H9 (cell line): ENCODE measurements around the gene CCAR1. TPM values are rescaled to one million over a fixed set of nuclear protein-coding genes. Genes with fewer than 3 reads are reported as not detected.

Experiments used
- DNase-seq: peaks from one replicate; pipeline ENCODE4 v3.0.0-alpha.2; 2017
- H2AFZ ChIP-seq: one replicate; pipeline ENCODE4 v1.6.1; 2013; ENCODE audit warnings: mild to moderate bottlenecking, low read length, control low read depth, moderate library complexity
- H2AK5ac ChIP-seq: 2 replicates; pipeline ENCODE4 v1.6.1; 2013; ENCODE audit warnings: low read length, control low read depth, mixed read lengths; ENCODE audit not compliant: insufficient read length
- H2BK120ac ChIP-seq: one replicate; pipeline ENCODE4 v1.6.1; 2013; ENCODE audit warnings: low read depth, mild to moderate bottlenecking, low read length, control low read depth, inconsistent platforms; ENCODE audit not compliant: poor library complexity, severe bottlenecking
- H2BK12ac ChIP-seq: 2 replicates; pipeline ENCODE4 v1.6.1; 2013; ENCODE audit warnings: low read length, control low read depth, mixed read lengths, low read depth; ENCODE audit not compliant: insufficient read length
- H2BK15ac ChIP-seq: 2 replicates; pipeline ENCODE4 v1.6.1; 2013; ENCODE audit warnings: low read depth, low read length, control low read depth
- H2BK20ac ChIP-seq: one replicate; pipeline ENCODE4 v1.6.1; 2013; ENCODE audit warnings: low read depth, mild to moderate bottlenecking, low read length, control low read depth, inconsistent platforms; ENCODE audit not compliant: poor library complexity, severe bottlenecking
- H2BK5ac ChIP-seq: 2 replicates; pipeline ENCODE4 v1.6.1; 2013; ENCODE audit warnings: low read length, control low read depth, mixed read lengths; ENCODE audit not compliant: insufficient read length
- H3K14ac ChIP-seq: 2 replicates; pipeline ENCODE4 v1.6.1; 2013; ENCODE audit warnings: low read length, control low read depth; ENCODE audit not compliant: insufficient read depth
- H3K18ac ChIP-seq: 2 replicates; pipeline ENCODE4 v1.6.1; 2013; ENCODE audit warnings: low read depth, mild to moderate bottlenecking, mixed read lengths, low read length, control low read depth; ENCODE audit not compliant: insufficient read length
- H3K23ac ChIP-seq: 2 replicates; pipeline ENCODE4 v1.6.1; 2013; ENCODE audit warnings: low read length, control low read depth, mixed read lengths, low read depth; ENCODE audit not compliant: insufficient read length
- H3K23me2 ChIP-seq: 2 replicates; pipeline ENCODE4 v1.6.1; 2013; ENCODE audit warnings: low read depth, mild to moderate bottlenecking, mixed read lengths, low read length, control low read depth; ENCODE audit not compliant: insufficient read length, poor library complexity, severe bottlenecking
- H3K27ac ChIP-seq: 2 replicates; pipeline ENCODE4 v1.5.1; 2013; ENCODE audit warnings: low read length, control low read depth, mixed read lengths, low read depth; ENCODE audit not compliant: insufficient read length
- H3K27me3 ChIP-seq: 2 replicates; pipeline ENCODE4 v1.6.1; 2013; ENCODE audit warnings: low read length, control low read depth, inconsistent platforms; ENCODE audit not compliant: insufficient read depth
- H3K4ac ChIP-seq: 2 replicates; pipeline ENCODE4 v1.6.1; 2013; ENCODE audit warnings: low read depth, mild to moderate bottlenecking, control low read depth, inconsistent platforms, low read length, moderate library complexity
- H3K4me1 ChIP-seq: 2 replicates; pipeline ENCODE4 v1.6.1; 2013; ENCODE audit warnings: low read length, control low read depth, inconsistent platforms; ENCODE audit not compliant: insufficient read depth
- H3K4me2 ChIP-seq: 2 replicates; pipeline ENCODE4 v1.6.1; 2013; ENCODE audit warnings: low read length, control low read depth, mixed read lengths; ENCODE audit not compliant: insufficient read length, insufficient read depth
- H3K56ac ChIP-seq: 2 replicates; pipeline ENCODE4 v1.6.1; 2013; ENCODE audit warnings: low read depth, mild to moderate bottlenecking, mixed read lengths, low read length, control low read depth; ENCODE audit not compliant: insufficient read length
- H3K79me1 ChIP-seq: 2 replicates; pipeline ENCODE4 v1.6.1; 2013; ENCODE audit warnings: low read depth, mild to moderate bottlenecking, moderate library complexity, low read length, control low read depth, inconsistent platforms; ENCODE audit not compliant: insufficient read depth, poor library complexity, severe bottlenecking
- H3K79me2 ChIP-seq: 2 replicates; pipeline ENCODE4 v1.6.1; 2013; ENCODE audit warnings: low read length, control low read depth, inconsistent platforms; ENCODE audit not compliant: insufficient read depth
- H3K9ac ChIP-seq: 2 replicates; pipeline ENCODE4 v1.6.1; 2013; ENCODE audit warnings: low read length, control low read depth, mixed read lengths; ENCODE audit not compliant: insufficient read length; ENCODE audit errors: extremely low read depth
- H3K9me3 ChIP-seq: one replicate; pipeline ENCODE4 v1.6.1; 2013; ENCODE audit warnings: low read depth, low read length, inconsistent platforms; ENCODE audit not compliant: control insufficient read depth
- H3T11ph ChIP-seq: one replicate; pipeline ENCODE4 v1.6.1; 2013; ENCODE audit warnings: mild to moderate bottlenecking, low read length, control low read depth, inconsistent platforms
- H4K20me1 ChIP-seq: one replicate; pipeline ENCODE4 v1.6.1; 2013; ENCODE audit not compliant: control insufficient read depth, insufficient read length, insufficient read depth
- H4K5ac ChIP-seq: 2 replicates; pipeline ENCODE4 v1.6.1; 2013; ENCODE audit warnings: low read depth, mild to moderate bottlenecking, mixed read lengths, low read length, control low read depth; ENCODE audit not compliant: insufficient read length
- H4K8ac ChIP-seq: replicated peaks from 2 replicates; pipeline ENCODE4 v1.6.1; 2013; ENCODE audit warnings: low read length, control low read depth, mixed read lengths, low read depth; ENCODE audit not compliant: insufficient read length
- H4K91ac ChIP-seq: 2 replicates; pipeline ENCODE4 v1.6.1; 2013; ENCODE audit warnings: low read depth, mild to moderate bottlenecking, moderate library complexity, mixed read lengths, low read length, control low read depth; ENCODE audit not compliant: insufficient read length
- H3K27ac Mint-ChIP-seq, 3 experiments: 2 replicates in 2 of 3; 3 replicates in 1 of 3; pipeline ENCODE4 v1.8.0; 2020 to 2021; ENCODE audit warnings: mixed read lengths in 3 of 3, mild to moderate bottlenecking in 1 of 3, moderate library complexity in 1 of 3
- H3K27me3 Mint-ChIP-seq: 2 replicates; pipeline ENCODE4 v1.8.0; 2021; ENCODE audit warnings: low read depth, mild to moderate bottlenecking, moderate library complexity, mixed read lengths
- H3K36me3 Mint-ChIP-seq, 3 experiments: 2 replicates in 2 of 3; 3 replicates in 1 of 3; pipeline ENCODE4 v1.8.0; 2020 to 2021; ENCODE audit warnings: low read depth in 3 of 3, mixed read lengths in 3 of 3; ENCODE audit not compliant: insufficient read depth in 1 of 3
- H3K4me1 Mint-ChIP-seq, 2 experiments: 2 replicates each; pipeline ENCODE4 v1.8.0; 2020; ENCODE audit warnings: mixed read lengths in 2 of 2
- H3K4me3 Mint-ChIP-seq, 2 experiments: 2 replicates in 1 of 2; 3 replicates in 1 of 2; pipeline ENCODE4 v1.8.0; 2020 to 2021; ENCODE audit warnings: mild to moderate bottlenecking in 2 of 2, mixed read lengths in 2 of 2, moderate library complexity in 1 of 2
- H3K9me3 Mint-ChIP-seq, 2 experiments: 2 replicates in 1 of 2; 3 replicates in 1 of 2; pipeline ENCODE4 v1.8.0; 2020; ENCODE audit warnings: mild to moderate bottlenecking in 2 of 2, mixed read lengths in 2 of 2, moderate library complexity in 1 of 2
- whole genome bisulfite sequencing: extraction: QIAGEN DNeasy Blood & Tissue Kit; methylation state at CpG from one replicate; pipeline ENCODE4 v1.1.7; 2013; ENCODE audit warnings: missing lambda C conversion rate, low lambda C conversion rate, mixed read lengths; ENCODE audit not compliant: insufficient read length; ENCODE audit errors: extremely low coverage; 5-methylcytosine and 5-hydroxymethylcytosine counted together
- total RNA-seq: library from RNA; stranded (reverse); gene quantifications from 2 replicates; pipeline ENCODE4 v1.2.1, GENCODE V29; 2021
- TF ChIP-seq, protein P1 (sequence below): fragments of 200-600 bp; sonication (generic); conservative IDR thresholded peaks from 3 replicates; pipeline ENCODE4 v1.8.0; 2021; ENCODE audit warnings: antibody characterized with exemption, mild to moderate bottlenecking

The CCAR1 gene
- total RNA-seq, 1 experiment from 2014 or later = 118 TPM

GRCh38 chr10:68795886-68796532 lies 75.0 kb downstream of the CCAR1 start:
- Mint-ChIP-seq H3K4me3 (no peak overlapping the region), H3K36me3 (peaks cover 14 to 49% (median 20%) of the 10 kb centered on the region in 3 experiments; a peak in 6 of 7 replicates), H3K27ac (no peak overlapping the region), H3K27me3 (no peaks in the 10 kb centered on the region), H3K4me1 (no peaks in the 10 kb centered on the region), H3K9me3 (no peaks in the 10 kb centered on the region)
- no peak overlapping the region for H2AK5ac ChIP-seq
- no peak overlapping the region for H3K14ac ChIP-seq
- no peak overlapping the region for H2BK15ac ChIP-seq
- H3K23me2 ChIP-seq = no peaks in the 10 kb centered on the region
- H4K5ac ChIP-seq = no peak overlapping the region
- H2AFZ ChIP-seq = no peak overlapping the region
- H3K18ac ChIP-seq = no peak overlapping the region
- no peaks in the 10 kb centered on the region for H4K20me1 ChIP-seq
- H3K27ac ChIP-seq = no peak overlapping the region
- DNase-seq = no peak
- no peak overlapping the region for H3K4me2 ChIP-seq
- no peak overlapping the region for H4K8ac ChIP-seq
- H3K56ac ChIP-seq = no peak overlapping the region
- H4K91ac ChIP-seq = no peak overlapping the region
- no peaks in the 10 kb centered on the region for H3K79me1 ChIP-seq
- no peak overlapping the region for H3K4ac ChIP-seq
- H2BK5ac ChIP-seq = no peak overlapping the region
- no peak overlapping the region for H3K23ac ChIP-seq
- no peak overlapping the region for H2BK12ac ChIP-seq
- WGBS = no CpG with 5 or more reads among the region's 4 CpGs
- TF ChIP-seq, protein P1, sequence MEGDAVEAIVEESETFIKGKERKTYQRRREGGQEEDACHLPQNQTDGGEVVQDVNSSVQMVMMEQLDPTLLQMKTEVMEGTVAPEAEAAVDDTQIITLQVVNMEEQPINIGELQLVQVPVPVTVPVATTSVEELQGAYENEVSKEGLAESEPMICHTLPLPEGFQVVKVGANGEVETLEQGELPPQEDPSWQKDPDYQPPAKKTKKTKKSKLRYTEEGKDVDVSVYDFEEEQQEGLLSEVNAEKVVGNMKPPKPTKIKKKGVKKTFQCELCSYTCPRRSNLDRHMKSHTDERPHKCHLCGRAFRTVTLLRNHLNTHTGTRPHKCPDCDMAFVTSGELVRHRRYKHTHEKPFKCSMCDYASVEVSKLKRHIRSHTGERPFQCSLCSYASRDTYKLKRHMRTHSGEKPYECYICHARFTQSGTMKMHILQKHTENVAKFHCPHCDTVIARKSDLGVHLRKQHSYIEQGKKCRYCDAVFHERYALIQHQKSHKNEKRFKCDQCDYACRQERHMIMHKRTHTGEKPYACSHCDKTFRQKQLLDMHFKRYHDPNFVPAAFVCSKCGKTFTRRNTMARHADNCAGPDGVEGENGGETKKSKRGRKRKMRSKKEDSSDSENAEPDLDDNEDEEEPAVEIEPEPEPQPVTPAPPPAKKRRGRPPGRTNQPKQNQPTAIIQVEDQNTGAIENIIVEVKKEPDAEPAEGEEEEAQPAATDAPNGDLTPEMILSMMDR = no peak
- no peak overlapping the region for H3K9ac ChIP-seq
- no peaks in the 10 kb centered on the region for H3K79me2 ChIP-seq
- no peak overlapping the region for H2BK120ac ChIP-seq
- H3T11ph ChIP-seq = no peak overlapping the region
- H3K4me1 ChIP-seq = no peaks in the 10 kb centered on the region
- no peaks in the 10 kb centered on the region for H3K27me3 ChIP-seq
- H3K9me3 ChIP-seq = no peaks in the 10 kb centered on the region
- no peak overlapping the region for H2BK20ac ChIP-seq
